HG03280 (cell line): Measurements from ENCODE around the gene OR5H2.
"Not testable (repeated sequence)": the region's sequence is repeated elsewhere in the genome, so short reads cannot be mapped to it uniquely, and the experiment has no call there.

Experiments used
- ATAC-seq: cut with Tn5 transposase; IDR thresholded peaks from one replicate; pipeline ENCODE4 v1.9.1; 2021; ENCODE audit warnings: mild to moderate bottlenecking, moderate library complexity; ENCODE audit not compliant: unreplicated experiment

OR5H2 gene

GRCh38 chr3:98282205-98282604 lies at the start of gene OR5H2:
OR5H2 (plus strand) TSS chr3:98282505; CDS start chr3:98282903, 398 bp downstream.
- no peak for ATAC-seq

GRCh38 chr3:98233468-98233867 lies 48.8 kb upstream of the OR5H2 start:
- ATAC-seq: no peak

- ATAC-seq: no peak
These were observed 42.2 kb upstream of the OR5H2 start for GRCh38 chr3:98240131-98240530.

GRCh38 chr3:98242155-98242554 lies 40.1 kb upstream of the OR5H2 start:
- ATAC-seq: no peak

GRCh38 chr3:98243843-98244242 lies 38.5 kb upstream of the OR5H2 start:
- no peak for ATAC-seq

- ATAC-seq: no peak
These were observed 36.2 kb upstream of the OR5H2 start for GRCh38 chr3:98246142-98246541.

- not testable (repeated sequence) for ATAC-seq
These were observed 26.3 kb upstream of the OR5H2 start for GRCh38 chr3:98256026-98256425.

- ATAC-seq: no peak
These were observed 22.6 kb upstream of the OR5H2 start for GRCh38 chr3:98259707-98260106.

GRCh38 chr3:98262046-98262445 lies 20.3 kb upstream of the OR5H2 start:
- ATAC-seq: no peak

GRCh38 chr3:98263944-98264343 lies 18.4 kb upstream of the OR5H2 start, which contains the start of gene OR5H6:
OR5H6 (plus strand) TSS chr3:98264244; CDS start chr3:98264333, 89 bp downstream.
- no peak for ATAC-seq

GRCh38 chr3:98269846-98270245 lies 12.5 kb upstream of the OR5H2 start:
- ATAC-seq: no peak

GRCh38 chr3:98272126-98272525 lies 10.2 kb upstream of the OR5H2 start:
- ATAC-seq: no peak

- ATAC-seq: no peak
These were observed 7.4 kb upstream of the OR5H2 start for GRCh38 chr3:98274914-98275313.

GRCh38 chr3:98290916-98291315 lies 8.6 kb downstream of the OR5H2 start:
- no peak for ATAC-seq

GRCh38 chr3:98291332-98291957 lies 9.1 kb downstream of the OR5H2 start:
- no peak for ATAC-seq

GRCh38 chr3:98322101-98322500 lies 39.8 kb downstream of the OR5H2 start:
- peak; percentile 49 for ATAC-seq

GRCh38 chr3:98322686-98323085 lies 40.4 kb downstream of the OR5H2 start:
- ATAC-seq: no peak

- ATAC-seq: no peak
These were observed 41.1 kb downstream of the OR5H2 start for GRCh38 chr3:98323425-98323824.

- no peak for ATAC-seq
These were observed 42.8 kb downstream of the OR5H2 start for GRCh38 chr3:98325055-98325454.

- ATAC-seq: no peak
These were observed 44.0 kb downstream of the OR5H2 start for GRCh38 chr3:98326105-98326893.

- ATAC-seq: peak; percentile 60
These were observed 44.6 kb downstream of the OR5H2 start for GRCh38 chr3:98326945-98327344.

GRCh38 chr3:98328933-98329332 lies 46.6 kb downstream of the OR5H2 start:
- ATAC-seq: no peak
